ENCODE results near the gene ABLIM1.

The ABLIM1 gene

DNA sequence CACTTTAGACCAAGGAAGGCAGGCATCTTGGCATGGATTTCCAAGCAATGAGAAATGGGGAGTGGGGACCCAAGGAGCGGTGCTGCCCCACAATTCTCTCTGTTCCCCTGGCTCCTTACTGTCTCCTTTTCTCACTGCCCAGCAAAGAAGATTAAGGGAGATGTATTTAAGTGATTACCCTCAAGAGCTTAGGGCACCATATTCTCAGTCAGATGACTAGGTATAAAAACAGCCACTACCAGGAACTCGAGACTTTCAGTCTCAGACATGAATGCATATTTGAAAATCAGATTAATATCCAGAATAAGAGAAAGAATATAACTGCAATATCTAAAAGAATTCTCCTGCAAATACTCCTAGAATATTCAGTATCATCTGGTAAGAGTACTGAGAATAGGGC, at the start of gene ABLIM1:
TSS of gene ABLIM1 (minus strand) at position 101 of the 400 bp plus-strand sequence. CDS start at position 26, 75 bp downstream.
- TF ChIP-seq RAD21 (IDR thresholded peaks at IDR 0.05; ENCODE audit: low read depth) = no peak
- TF ChIP-seq TEAD4 (IDR thresholded peaks at IDR 0.05) = no peak
- TF ChIP-seq MAX (IDR thresholded peaks at IDR 0.05) = no peak
- no peak for TF ChIP-seq TAF1 (IDR thresholded peaks at IDR 0.05; ENCODE audit: low read depth)

DNA sequence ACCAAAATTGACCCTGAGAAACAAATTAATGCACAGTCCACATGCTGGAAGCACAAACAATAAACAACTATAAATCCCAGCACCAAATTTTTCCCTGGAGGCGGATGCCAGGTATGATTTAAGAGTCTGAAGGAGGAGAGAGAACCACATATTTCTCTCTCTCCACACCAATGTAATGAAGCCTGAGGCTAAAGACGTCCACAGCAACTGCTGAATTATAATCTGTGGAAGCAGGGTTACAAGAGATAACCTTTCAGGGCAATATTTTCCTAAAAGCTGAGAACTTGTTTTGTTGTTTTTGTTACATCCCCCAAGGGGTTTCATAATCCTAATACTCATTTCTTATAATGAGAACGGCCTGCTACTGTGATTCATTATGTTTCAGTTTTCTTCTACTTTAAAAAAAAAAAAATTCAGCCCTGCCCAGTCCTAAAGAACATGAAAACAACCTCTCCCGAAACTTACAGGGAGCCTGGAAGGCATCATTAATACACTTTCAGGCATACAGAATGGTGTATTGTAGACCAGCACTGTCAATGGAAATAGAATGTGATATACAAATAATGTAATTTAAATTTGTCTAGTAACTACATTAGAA, 48.5 kb upstream of the ABLIM1 start:
- TF ChIP-seq MAX (IDR thresholded peaks at IDR 0.05) (no peak), USF1 (IDR thresholded peaks at IDR 0.05) (no peak), ZBTB7A (IDR thresholded peaks at IDR 0.05; ENCODE audit: low read depth) (no peak), CEBPB (IDR thresholded peaks at IDR 0.05) (no peak), YY1 (IDR thresholded peaks at IDR 0.05; ENCODE audit: low read depth) (no peak), EGR1 (IDR thresholded peaks at IDR 0.05) (no peak)

DNA sequence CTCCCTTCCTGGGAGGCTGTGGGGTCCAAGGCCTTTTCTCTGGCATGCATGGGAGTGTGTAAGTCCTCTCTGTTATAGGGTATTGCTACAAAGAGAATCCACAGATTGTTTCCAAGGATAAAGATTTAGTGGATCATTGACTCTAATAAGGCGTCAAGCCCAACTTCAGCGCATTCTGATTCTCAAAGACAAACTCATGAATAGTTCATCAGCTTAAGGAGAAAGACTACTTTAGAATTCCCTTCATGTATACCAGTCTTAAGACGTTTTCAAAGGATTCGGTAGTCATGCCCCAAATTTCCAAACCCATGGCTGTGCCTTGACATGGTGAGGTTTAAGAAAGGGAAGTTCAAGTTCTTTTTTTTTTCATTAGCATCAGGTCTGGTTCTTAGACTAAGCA, 46.6 kb upstream of the ABLIM1 start:
- TF ChIP-seq MAX (IDR thresholded peaks at IDR 0.05) = no peak
- TF ChIP-seq FOXM1 (IDR thresholded peaks at IDR 0.05; ENCODE audit: borderline replicate concordance, low read depth) = no peak
- no peak for TF ChIP-seq RAD21 (IDR thresholded peaks at IDR 0.05; ENCODE audit: low read depth)
- TF ChIP-seq REST (IDR thresholded peaks at IDR 0.05; ENCODE audit: low read depth) = no peak
- TF ChIP-seq CEBPB (IDR thresholded peaks at IDR 0.05) = no peak
- no peak for TF ChIP-seq TEAD4 (IDR thresholded peaks at IDR 0.05)
- TF ChIP-seq NFIC (IDR thresholded peaks at IDR 0.05) = no peak
- no peak for TF ChIP-seq YY1 (IDR thresholded peaks at IDR 0.05; ENCODE audit: low read depth)
- no peak for TF ChIP-seq TCF12 (IDR thresholded peaks at IDR 0.05; ENCODE audit: low read depth)
- TF ChIP-seq EP300 (IDR thresholded peaks at IDR 0.05; ENCODE audit: borderline replicate concordance) = no peak
- TF ChIP-seq ZBTB7A (IDR thresholded peaks at IDR 0.05; ENCODE audit: low read depth) = no peak
- no peak for TF ChIP-seq EGR1 (IDR thresholded peaks at IDR 0.05)
- no peak for TF ChIP-seq CREB1 (IDR thresholded peaks at IDR 0.05; ENCODE audit: low read depth)
- no peak for TF ChIP-seq TAF1 (IDR thresholded peaks at IDR 0.05; ENCODE audit: low read depth)
- no peak for TF ChIP-seq USF1 (IDR thresholded peaks at IDR 0.05)

DNA sequence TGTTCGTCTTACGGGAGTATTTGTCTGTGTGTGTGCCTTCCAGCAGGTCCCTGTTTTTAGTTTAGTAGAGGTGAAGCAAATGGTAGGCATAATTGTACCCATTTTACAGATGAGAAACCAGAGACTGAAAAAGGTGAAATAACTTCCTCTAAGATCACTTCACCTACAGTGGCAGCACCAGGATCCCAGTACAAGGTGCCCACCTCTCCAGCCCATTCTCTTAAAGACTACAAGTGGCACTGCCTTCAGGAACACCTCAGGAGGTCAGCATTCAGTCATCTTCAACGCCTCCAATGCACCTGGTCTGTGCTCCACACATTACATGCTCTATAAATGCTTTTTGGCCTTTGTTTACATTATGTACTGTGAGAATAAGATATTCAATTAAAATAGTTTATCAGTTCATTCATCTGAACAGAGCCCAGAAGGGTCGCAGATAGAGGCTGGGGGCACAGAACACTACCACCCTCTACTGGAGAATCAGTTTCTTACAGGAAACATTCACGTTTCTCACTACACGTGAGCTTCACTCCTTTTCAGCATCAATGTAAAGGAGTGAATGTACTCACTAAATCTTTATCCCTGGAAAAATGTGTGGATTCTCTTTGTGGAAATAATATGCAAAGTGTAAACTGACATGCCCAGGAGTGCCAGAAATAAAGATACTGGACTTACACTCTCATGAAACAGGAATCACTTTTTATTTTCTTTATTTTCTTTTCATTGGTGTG, 45.5 kb upstream of the ABLIM1 start:
- TF ChIP-seq RAD21 (IDR thresholded peaks at IDR 0.05; ENCODE audit: low read depth) (peak; percentile 97), REST (IDR thresholded peaks at IDR 0.05; ENCODE audit: low read depth) (no peak), ZBTB7A (IDR thresholded peaks at IDR 0.05; ENCODE audit: low read depth) (peak; percentile 59; the same call in 1 of the 2 replicates), MAX (IDR thresholded peaks at IDR 0.05) (no peak)

DNA sequence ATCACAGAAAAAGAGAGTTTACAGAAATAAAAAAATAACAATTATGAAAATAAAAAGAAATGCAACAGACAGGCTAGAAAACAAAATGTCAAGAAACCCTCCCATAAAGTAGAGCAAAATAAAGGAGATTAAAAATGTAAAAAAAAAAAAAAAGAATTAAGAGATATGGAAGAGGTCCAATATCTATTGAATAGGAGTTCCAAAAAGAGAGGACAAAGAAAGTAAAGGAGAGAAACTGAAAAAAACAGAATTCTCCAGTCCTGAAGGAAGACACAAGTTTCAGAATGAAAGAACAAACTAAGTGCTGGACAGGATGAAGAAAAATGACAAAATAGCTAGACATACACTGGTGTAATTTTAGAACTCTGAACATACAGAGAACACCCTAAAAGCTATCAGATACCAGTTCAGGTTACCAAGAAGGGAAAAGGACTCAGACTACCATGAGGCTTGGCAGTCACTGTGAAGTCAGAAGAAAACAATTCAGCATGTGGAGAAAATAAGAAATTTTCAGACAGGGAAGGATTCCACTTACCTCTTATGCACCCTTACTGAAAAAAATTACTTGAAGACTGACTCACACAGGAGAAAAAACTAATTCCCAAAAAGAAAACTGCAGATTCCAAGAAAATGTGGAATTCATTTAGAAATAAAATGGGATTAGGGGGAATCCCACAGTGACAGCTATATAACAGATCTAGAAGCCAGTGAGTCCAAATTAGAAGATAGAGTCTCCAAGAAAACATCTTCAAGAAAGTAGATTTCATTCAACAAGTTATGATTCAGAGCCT, 40.4 kb upstream of the ABLIM1 start:
- TF ChIP-seq EP300 (IDR thresholded peaks at IDR 0.05; ENCODE audit: borderline replicate concordance) (no peak), RAD21 (IDR thresholded peaks at IDR 0.05; ENCODE audit: low read depth) (no peak), TCF12 (IDR thresholded peaks at IDR 0.05; ENCODE audit: low read depth) (no peak), REST (IDR thresholded peaks at IDR 0.05; ENCODE audit: low read depth) (no peak), NFIC (IDR thresholded peaks at IDR 0.05) (no peak), CEBPB (IDR thresholded peaks at IDR 0.05) (no peak), TEAD4 (IDR thresholded peaks at IDR 0.05) (no peak), EGR1 (IDR thresholded peaks at IDR 0.05) (no peak), ZBTB7A (IDR thresholded peaks at IDR 0.05; ENCODE audit: low read depth) (no peak), FOXM1 (IDR thresholded peaks at IDR 0.05; ENCODE audit: borderline replicate concordance, low read depth) (no peak)

All from Ishikawa (cell line).